GM10266 (cell line): Measurements from ENCODE around the gene LDLRAD3.

ENCODE experiments used
- DNase-seq: peaks from one replicate; pipeline ENCODE4 v3.0.0; 2012; ENCODE audit errors: extremely low spot score
- CTCF ChIP-seq: IDR thresholded peaks from 2 replicates; pipeline ENCODE4 v1.5.1; 2012; ENCODE audit warnings: mild to moderate bottlenecking, low read depth; ENCODE audit not compliant: control insufficient read depth, insufficient read depth; ENCODE audit errors: missing control alignments

LDLRAD3 gene

GRCh38 chr11:36228689-36229088 is 284.8 kb downstream of the LDLRAD3 start:
- TF ChIP-seq CTCF = no peak
- DNase-seq = no peak

- no peak for TF ChIP-seq CTCF
- DNase-seq = no peak
Observed at GRCh38 chr11:36229091-36229705, 285.3 kb downstream of the LDLRAD3 start.

GRCh38 chr11:36230779-36231699 is 287.2 kb downstream of the LDLRAD3 start:
- no peak for TF ChIP-seq CTCF
- no peak for DNase-seq

GRCh38 chr11:36233204-36233603 is 289.3 kb downstream of the LDLRAD3 start:
- no peak for DNase-seq
- no peak for TF ChIP-seq CTCF

GRCh38 chr11:36234825-36235224 is 291.0 kb downstream of the LDLRAD3 start:
- DNase-seq = no peak

GRCh38 chr11:36235750-36236149 is 291.9 kb downstream of the LDLRAD3 start:
- DNase-seq = no peak
- no peak for TF ChIP-seq CTCF

More at GRCh38 chr11:36234825-36235224, 291.0 kb downstream of the LDLRAD3 start:
- no peak for TF ChIP-seq CTCF

- DNase-seq = no peak
- TF ChIP-seq CTCF = no peak
Observed at GRCh38 chr11:36237391-36237790, 293.5 kb downstream of the LDLRAD3 start.
